Chondrocyte (in vitro differentiated cells): ENCODE data around the gene DOCK3. TPM values are rescaled to one million over a fixed set of nuclear protein-coding genes. Genes with fewer than 3 reads are reported as not detected.
"Not testable (repeated sequence)": the region's sequence is repeated elsewhere in the genome, so short reads cannot be mapped to it uniquely, and the experiment has no call there.

Experiments used
- DNase-seq: peaks from one replicate; pipeline ENCODE4 v3.0.0; 2021; ENCODE audit warnings: mixed read lengths, low spot score
- H3K27ac Mint-ChIP-seq: one replicate; pipeline ENCODE4 v1.8.0; 2021; ENCODE audit warnings: mild to moderate bottlenecking, moderate library complexity, mixed read lengths; ENCODE audit not compliant: unreplicated experiment
- H3K27me3 Mint-ChIP-seq: 2 replicates; pipeline ENCODE4 v1.8.0; 2021; ENCODE audit warnings: low read depth, mixed read lengths
- H3K36me3 Mint-ChIP-seq: 2 replicates; pipeline ENCODE4 v1.8.0; 2021; ENCODE audit warnings: low read depth, mixed read lengths
- H3K4me1 Mint-ChIP-seq: 2 replicates; pipeline ENCODE4 v1.8.0; 2021; ENCODE audit warnings: low read depth, mild to moderate bottlenecking, mixed read lengths
- H3K4me3 Mint-ChIP-seq: one replicate; pipeline ENCODE4 v1.8.0; 2021; ENCODE audit warnings: mild to moderate bottlenecking, moderate library complexity, mixed read lengths; ENCODE audit not compliant: unreplicated experiment
- H3K9me3 Mint-ChIP-seq: 2 replicates; pipeline ENCODE4 v1.8.0; 2021; ENCODE audit warnings: low read depth, mixed read lengths
- CTCF ChIP-seq: fragments of 200-600 bp; sonication (generic); IDR thresholded peaks from 2 replicates; pipeline ENCODE4 v1.5.0; 2021; ENCODE audit warnings: antibody characterized with exemption, mild to moderate bottlenecking, moderate library complexity
- total RNA-seq: library from RNA; stranded (reverse); gene quantifications from 3 replicates; pipeline ENCODE4 v1.2.1, GENCODE V29; 2021

DOCK3 gene
- total RNA-seq, 1 donor from 2014 or later: 0.25 TPM

- DNase-seq: no peak
These were observed 472.1 kb downstream of the DOCK3 start for GRCh38 chr3:51146781-51147180.

DNA sequence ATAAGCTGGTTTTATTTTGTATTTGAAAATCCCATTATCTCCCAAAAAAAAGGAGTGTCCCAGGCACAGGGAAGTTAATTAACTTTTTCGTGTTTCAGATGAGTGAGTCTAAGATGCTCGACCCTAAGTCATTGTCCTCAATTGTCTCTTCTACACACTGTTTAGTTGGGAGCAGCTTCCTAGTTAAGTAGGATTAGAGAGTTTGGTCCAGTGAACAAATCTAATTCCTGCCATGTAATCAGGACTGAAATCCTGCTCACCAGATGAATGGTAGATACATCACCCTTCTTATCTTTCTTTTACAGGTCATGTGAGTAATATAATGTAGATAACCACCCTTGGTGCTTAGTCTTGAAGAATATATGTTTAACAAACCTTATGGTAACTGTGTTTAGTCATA is 481.4 kb downstream of the DOCK3 start:
- Mint-ChIP-seq H3K9me3 (peaks cover 4% of the 10 kb centered on the region), H3K4me1 (no peaks in the 10 kb centered on the region), H3K36me3 (no peaks in the 10 kb centered on the region), H3K4me3 (no peak overlapping the region), H3K27me3 (no peaks in the 10 kb centered on the region), H3K27ac (no peak overlapping the region)
- DNase-seq: no peak
- no peak for TF ChIP-seq CTCF

More at GRCh38 chr3:51146781-51147180, 472.1 kb downstream of the DOCK3 start:
- Mint-ChIP-seq H3K36me3 (no peaks in the 10 kb centered on the region), H3K4me1 (no peaks in the 10 kb centered on the region), H3K27me3 (peaks cover 5% of the 10 kb centered on the region), H3K4me3 (no peak overlapping the region), H3K9me3 (peaks cover 7% of the 10 kb centered on the region), H3K27ac (no peak overlapping the region)
- no peak for TF ChIP-seq CTCF

- H3K36me3 Mint-ChIP-seq: no peaks in the 10 kb centered on the region
- H3K9me3 Mint-ChIP-seq: peaks cover under 1% of the 10 kb centered on the region
- H3K4me3 Mint-ChIP-seq: no peak overlapping the region
These were observed 488.3 kb downstream of the DOCK3 start for GRCh38 chr3:51163051-51163450.

DNA sequence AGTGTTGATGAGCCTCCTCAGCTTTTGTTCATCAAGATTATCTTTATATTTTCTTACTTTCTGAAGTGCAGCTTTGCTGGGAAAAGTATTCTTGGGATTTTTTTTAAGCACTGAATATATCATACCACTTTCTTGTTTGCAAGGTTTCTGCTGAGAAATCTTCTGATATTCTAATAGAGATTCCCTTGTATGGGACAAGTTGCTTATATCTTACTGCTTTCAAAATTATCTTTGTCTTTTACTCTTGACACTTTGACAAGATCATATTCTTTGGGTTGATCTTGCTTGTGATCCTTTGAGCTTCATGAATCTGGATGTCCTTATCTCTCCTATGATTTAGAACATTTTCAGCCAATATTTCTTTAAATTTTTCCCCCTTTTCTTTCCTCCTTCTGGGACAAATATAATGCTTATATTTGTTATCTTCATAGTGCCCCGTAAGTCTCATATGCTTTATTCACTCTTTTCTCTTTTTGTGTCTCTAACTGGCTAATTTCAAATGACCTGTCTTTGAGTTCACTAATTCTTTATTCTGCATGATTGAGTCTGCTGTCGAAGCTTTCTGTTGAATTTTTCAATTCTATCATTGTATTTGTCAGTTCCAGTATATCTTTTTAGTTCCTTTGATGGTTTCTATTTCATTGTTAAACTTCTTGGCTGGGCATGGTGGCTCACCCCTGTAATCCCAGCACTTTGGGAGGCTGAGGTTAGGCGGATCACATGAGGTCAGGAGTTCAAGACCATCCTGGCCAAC is 499.0 kb downstream of the DOCK3 start:
- DNase-seq: no peak
- peaks cover 4% of the 10 kb centered on the region for H3K36me3 Mint-ChIP-seq

More at GRCh38 chr3:51163051-51163450, 488.3 kb downstream of the DOCK3 start:
- no peak for DNase-seq
- no peak overlapping the region for H3K27ac Mint-ChIP-seq
- H3K27me3 Mint-ChIP-seq: no peaks in the 10 kb centered on the region
- no peaks in the 10 kb centered on the region for H3K4me1 Mint-ChIP-seq
- no peak for TF ChIP-seq CTCF

GRCh38 chr3:51176923-51177322 is 502.2 kb downstream of the DOCK3 start:
- Mint-ChIP-seq H3K27ac (no peak overlapping the region), H3K9me3 (peaks cover 23% of the 10 kb centered on the region), H3K4me1 (no peaks in the 10 kb centered on the region), H3K4me3 (no peak overlapping the region), H3K27me3 (no peaks in the 10 kb centered on the region), H3K36me3 (peaks cover 4% of the 10 kb centered on the region)
- no peak for TF ChIP-seq CTCF
- DNase-seq: no peak

More for the DNA sequence above, 499.0 kb downstream of the DOCK3 start:
- TF ChIP-seq CTCF: no peak
- H3K27ac Mint-ChIP-seq: no peak overlapping the region
- H3K27me3 Mint-ChIP-seq: no peaks in the 10 kb centered on the region
- no peak overlapping the region for H3K4me3 Mint-ChIP-seq
- H3K9me3 Mint-ChIP-seq: peaks cover 40% of the 10 kb centered on the region
- H3K4me1 Mint-ChIP-seq: no peaks in the 10 kb centered on the region

DNA sequence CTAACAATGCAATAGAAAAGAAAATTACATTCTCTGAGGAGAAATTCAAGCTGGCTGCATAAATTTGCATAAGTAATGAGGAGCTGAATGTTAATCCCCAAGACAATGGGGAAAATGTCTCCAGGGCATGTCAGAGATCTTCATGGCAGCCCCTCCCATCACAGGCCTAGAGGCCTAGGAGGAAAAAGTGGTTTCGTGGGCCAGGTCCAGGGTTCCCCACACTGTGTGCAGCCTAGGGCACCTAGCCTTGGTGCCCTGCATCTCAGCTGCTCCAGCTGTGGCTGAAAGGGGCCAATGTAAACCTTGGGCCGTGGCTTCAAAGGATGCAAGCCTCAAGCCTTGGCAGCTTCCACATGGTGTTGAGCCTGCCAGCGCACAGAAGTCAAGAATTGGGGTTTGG is 511.7 kb downstream of the DOCK3 start:
- H3K27me3 Mint-ChIP-seq, H3K36me3 Mint-ChIP-seq, H3K4me3 Mint-ChIP-seq, H3K27ac Mint-ChIP-seq, DNase-seq, H3K4me1 Mint-ChIP-seq: not testable (repeated sequence)
- H3K9me3 Mint-ChIP-seq: peaks cover 11% of the 10 kb centered on the region
